Posterior vena cava (tissue), 2 donors: ENCODE data around the gene HAAO. TPM values are rescaled to one million over a fixed set of nuclear protein-coding genes. Genes with fewer than 3 reads are reported as not detected.

ENCODE experiments used
- DNase-seq: peaks from one replicate; pipeline ENCODE4 v3.0.0-alpha.2; 2020; ENCODE audit warnings: low spot score
- intact Hi-C, 2 donors: fragments of 100-400 bp; cut with DNase I; formaldehyde crosslinking; loops; one replicate each; pipeline versions ENCODE4 v1.14.1 to v1.14.2; 2022 to 2023
- total RNA-seq, 2 donors: library from RNA; stranded (reverse); fragmentation: NEBNext Ultra II Directional; extraction: Animal tissue kit (Norgen Biotek cat#: 25700); gene quantifications; one replicate each; pipeline ENCODE4 v1.2.1, GENCODE V29; 2021
- donor health status: DM: yes; HTN: yes; CAD: no.
- donor health status: DM: yes; HTN: yes; CAD: no.

HAAO gene
- total RNA-seq, 2 donors from 2014 or later = 5.1 to 15.0 TPM

DNA sequence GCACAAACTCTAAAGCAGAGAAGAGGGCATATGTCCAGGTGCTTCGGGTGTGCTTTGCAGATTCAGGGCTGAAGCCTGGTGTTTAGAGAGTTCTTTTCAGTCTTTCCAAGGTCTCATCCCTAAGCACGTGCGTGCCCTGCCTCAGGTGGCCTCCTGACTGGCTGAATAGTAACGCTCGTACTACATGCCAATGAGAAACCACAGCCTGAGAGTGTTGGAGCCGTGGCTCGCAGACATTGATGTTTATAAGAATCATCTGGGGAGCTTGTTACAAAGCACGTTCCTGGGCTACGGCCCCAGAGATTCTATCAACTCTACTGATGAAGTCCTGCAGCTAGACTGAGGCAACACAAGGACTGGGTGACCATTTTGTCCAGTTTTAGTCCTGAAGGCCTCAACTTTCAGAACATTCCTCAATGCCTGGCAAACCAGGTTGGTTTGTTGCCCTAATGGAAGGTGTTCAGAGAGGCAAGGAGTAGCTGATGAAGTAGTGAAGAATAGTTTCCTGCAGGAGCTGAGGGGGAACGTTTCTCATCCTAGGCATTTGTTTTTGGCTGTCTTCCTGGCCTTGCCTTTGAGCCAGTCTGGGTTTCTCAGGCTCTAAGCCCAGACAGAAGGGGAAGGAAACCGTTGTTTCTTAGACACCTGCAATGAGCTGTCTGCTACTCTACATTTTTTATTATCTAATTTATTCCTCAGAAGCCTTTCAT lies 31.5 kb upstream of the HAAO start:
- DNase-seq = no peak
- intact Hi-C loops = loop anchor here in 1 of 2 donors (10.0 kb wide), 1 partner anchor 751 kb away; no protein-coding TSS in a partner anchor

DNA sequence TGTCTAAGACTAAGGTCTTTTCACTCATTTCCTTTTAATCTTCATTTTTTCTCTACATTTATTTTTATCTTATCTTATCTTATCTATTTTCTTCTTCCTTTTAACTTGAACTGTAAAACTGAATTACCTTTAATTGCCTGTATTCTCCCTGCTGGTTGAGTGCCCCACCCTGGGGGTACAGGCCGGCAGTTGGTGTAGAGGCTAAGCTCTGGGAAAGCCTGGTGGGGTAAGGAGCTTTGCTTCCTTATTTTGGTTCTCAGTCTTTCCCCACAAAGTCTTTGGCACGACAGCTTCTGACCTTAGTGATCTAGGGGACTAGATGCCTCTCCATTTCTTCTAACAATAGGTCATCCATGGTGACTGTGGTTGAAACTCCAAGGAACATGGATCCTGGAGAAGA lies 26.8 kb upstream of the HAAO start:
- no peak for DNase-seq
- intact Hi-C loops = no loop called here

DNA sequence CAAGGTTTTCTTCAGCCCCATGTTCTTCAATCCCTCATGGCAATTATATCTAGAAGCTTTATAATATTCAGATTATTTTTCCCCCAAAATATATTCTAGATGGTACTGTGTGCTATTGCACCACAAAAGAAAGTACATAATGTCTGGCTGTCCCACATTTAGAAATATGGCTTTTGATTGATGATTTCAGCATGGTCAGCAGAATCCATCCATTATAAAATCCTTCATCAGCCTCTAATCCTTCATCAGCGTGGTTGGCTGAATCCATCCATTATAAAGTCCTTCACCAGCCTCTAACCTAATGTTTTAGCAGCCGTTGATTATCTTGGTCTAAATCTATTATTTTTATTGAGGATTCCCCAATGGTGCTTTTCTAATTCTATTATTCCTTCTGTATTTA lies 23.3 kb upstream of the HAAO start:
- DNase-seq = no peak
- intact Hi-C loops = no loop called here

GRCh38 chr2:42813763-42814162 lies 21.4 kb upstream of the HAAO start:
- no peak for DNase-seq
- intact Hi-C loops = no loop called here

GRCh38 chr2:42812899-42813479 lies 20.6 kb upstream of the HAAO start:
- DNase-seq = no peak
- intact Hi-C loops = no loop called here

DNA sequence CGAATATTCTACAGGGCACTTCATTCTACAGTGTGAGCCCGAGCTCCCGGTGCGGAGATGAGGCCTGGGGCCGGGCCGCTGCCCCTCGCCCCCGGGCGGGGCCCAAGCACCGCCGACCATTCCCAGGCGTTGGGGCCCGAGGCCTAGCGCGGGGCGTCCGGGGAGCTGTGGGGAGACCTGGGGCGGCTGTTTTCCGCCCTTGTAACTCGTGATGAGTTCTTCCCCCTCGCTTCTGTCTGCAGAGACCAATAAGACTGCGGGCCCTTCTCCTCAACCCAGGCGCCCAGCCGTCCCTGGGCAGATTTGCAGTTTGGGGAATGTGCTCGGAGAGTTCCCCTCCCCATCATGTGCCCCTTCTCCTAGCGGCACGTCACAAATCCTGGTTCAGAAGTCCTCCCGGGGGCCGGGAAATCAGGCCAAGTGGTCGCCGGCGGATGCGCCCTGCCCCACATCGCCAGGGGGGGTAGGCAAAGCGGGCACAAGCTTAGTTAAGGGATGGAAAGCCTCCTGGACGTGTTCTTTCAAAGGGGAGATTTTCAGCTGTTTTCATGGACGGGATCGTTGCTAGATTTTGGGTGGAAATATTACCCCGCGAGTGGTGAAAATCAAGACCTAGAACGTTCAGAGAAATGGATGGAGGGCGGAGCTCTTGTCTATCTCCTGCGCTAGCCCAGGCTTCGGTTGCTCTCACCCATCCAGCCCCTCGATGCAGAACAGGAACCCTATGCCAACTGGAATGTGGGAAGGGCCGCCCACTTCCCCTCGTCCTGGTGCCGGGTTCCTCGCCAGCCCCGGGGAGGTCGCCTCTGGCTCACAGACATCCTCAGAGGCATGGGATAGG lies 18.8 kb upstream of the HAAO start:
- peak; percentile 89 for DNase-seq
- intact Hi-C loops = no loop called here

- intact Hi-C loops = no loop called here
Observed at GRCh38 chr2:42810121-42810970, 18.0 kb upstream of the HAAO start.

DNA sequence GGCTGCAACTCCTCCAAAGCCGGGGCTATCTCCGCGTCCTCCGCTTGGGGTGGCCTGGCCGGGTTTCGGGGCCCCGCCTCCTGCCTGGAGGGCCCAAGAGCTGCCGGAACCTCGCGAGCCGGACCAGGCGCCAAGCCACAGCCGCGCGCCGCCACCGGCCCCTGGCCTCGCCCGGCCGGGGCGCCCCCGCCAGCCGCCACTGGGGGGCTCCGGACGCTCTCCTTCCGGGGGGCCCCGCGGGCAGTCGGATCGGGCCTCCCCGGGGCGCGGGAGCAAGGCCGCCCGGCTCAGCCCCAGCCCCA lies 17.4 kb upstream of the HAAO start:
- intact Hi-C loops = no loop called here
- peak; percentile 95 for DNase-seq

More at GRCh38 chr2:42810121-42810970, 18.0 kb upstream of the HAAO start:
- peak; percentile 98 for DNase-seq

GRCh38 chr2:42809131-42809818 lies 16.9 kb upstream of the HAAO start:
- DNase-seq = no peak
- intact Hi-C loops = no loop called here

DNA sequence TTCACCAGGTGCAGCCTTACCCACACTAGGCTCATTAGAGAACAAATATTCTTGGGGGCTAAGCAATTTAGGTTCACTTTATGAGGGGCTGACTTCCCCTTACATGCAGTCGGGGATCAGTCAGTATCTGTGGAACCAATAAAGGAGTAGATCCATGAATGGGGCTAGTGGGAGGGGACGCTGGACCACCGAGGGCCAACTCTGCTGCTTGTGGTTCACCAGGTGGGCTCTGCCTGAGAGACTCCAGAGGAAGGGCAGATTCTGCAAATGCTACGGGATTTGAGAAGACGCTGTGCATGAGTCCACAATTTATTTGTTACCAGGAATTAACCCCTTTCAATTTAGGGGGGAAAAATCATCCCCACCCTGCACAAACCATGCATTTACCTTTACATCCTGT lies 15.9 kb upstream of the HAAO start:
- intact Hi-C loops = no loop called here
- no peak for DNase-seq

- DNase-seq = no peak
- intact Hi-C loops = no loop called here
Observed at GRCh38 chr2:42806786-42807185, 14.4 kb upstream of the HAAO start.

DNA sequence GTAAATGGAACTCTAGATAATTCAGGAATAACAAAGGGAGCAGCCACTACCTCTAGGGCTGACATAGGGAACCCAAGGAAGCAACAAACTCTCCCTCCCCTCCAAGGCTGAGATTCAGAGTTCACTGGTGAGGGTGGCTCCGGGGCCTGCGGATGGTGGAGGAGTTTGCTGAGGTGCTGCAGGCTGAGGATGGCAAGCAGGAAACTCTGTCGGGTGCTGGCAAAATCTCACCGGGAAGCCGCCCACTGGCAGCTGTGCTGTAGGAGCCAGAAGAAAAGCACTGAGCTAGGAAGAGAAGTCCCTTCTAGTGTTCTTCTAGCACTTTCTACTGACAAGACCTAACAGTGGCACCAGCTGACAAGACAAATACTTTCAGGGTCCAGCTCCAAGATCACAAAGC lies 12.5 kb upstream of the HAAO start:
- no peak for DNase-seq
- intact Hi-C loops = no loop called here

GRCh38 chr2:42804338-42804737 lies 12.0 kb upstream of the HAAO start:
- intact Hi-C loops = no loop called here
- DNase-seq = no peak

GRCh38 chr2:42802150-42802549 lies 9.8 kb upstream of the HAAO start:
- no peak for DNase-seq
- intact Hi-C loops = no loop called here

DNA sequence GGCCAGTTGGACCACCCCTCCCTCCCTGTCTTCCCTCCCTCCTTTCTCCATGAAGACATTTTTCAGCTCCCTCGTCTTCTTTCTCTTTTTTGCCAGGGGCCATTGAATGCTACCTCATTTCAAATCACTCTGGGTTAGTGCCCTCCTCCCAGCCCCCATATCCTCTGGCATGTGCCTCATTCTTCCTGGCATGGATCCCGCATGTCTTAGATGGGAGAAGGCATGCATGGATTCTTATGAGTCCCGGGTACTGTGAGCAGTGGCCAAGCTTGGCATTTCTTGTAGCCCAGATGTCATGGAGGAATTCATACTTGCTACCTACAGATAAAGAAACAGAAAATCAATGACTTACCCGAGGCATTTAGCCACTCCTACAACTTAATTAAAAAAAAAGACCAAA lies 9.0 kb upstream of the HAAO start:
- no peak for DNase-seq
- intact Hi-C loops = loop anchor here in 1 of 2 donors (1.0 kb wide), 1 partner anchor 29 kb away; no protein-coding TSS in a partner anchor

DNA sequence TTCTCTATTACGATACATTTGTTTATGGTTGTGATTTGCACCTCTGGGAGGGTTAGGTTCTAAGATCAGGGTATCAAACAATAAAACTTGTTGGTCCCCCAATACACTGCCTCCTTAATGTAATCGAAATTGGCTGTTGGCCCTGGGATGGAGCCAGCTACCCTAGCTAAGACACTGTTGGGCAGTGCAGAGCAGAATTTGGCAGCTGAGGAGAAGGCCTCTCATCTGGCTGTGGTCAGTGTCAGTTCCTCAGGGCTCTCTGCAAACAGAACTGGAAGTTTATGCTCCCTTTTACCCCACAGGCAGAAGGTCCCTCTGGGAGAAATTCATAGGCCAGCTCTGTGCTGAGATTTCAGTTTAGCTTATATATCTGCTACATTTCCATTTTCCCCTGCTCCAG lies 8.6 kb upstream of the HAAO start:
- intact Hi-C loops = loop anchor here in 1 of 2 donors (1.0 kb wide), 1 partner anchor 29 kb away; no protein-coding TSS in a partner anchor
- DNase-seq = no peak

DNA sequence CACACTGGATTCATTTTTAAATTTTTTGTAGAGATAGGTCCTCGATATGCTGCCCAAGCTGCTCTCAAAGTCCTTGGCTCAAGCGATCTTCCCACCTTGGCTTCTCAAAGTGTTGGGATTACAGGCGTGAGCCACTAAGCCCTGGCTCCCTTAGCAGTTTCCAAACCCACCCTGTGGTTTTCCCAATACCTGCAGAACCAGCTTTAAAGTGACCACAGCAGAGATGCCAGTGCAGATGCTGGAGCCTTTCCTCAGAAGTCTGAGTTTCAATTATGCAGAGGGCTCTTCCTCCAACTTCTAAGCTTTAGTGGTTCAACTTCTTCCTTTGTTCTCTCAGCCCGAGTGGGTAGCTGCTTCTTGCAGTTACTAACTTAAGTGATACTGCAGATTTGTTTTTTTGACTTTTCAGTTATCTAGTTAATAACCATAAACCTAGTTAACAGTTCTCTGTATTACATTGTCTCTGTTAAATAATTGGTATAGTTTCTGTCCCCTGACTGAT lies 8.1 kb upstream of the HAAO start:
- intact Hi-C loops = no loop called here
- no peak for DNase-seq

DNA sequence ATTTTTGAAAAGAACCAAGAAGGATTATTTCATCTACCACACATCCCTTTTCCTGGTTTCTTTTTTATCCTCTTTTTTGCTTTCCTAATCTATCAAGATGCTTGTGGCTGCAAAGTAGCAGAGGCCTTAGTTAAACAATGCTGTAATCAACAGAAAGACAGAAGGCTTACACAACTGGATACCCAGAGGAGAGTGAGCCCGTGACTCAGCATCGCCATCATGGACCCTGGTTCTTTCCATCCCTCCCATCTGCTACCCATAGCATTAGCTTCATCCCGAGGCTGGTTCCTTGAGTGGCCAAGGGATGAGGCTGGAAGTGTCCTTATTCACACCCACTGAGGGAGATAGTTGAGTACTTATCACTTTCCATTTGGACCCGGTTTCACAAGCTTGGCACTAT lies 7.5 kb upstream of the HAAO start:
- intact Hi-C loops = loop anchor here in 1 of 2 donors (10.0 kb wide), 1 partner anchor 75 kb away; no protein-coding TSS in a partner anchor
- no peak for DNase-seq

DNA sequence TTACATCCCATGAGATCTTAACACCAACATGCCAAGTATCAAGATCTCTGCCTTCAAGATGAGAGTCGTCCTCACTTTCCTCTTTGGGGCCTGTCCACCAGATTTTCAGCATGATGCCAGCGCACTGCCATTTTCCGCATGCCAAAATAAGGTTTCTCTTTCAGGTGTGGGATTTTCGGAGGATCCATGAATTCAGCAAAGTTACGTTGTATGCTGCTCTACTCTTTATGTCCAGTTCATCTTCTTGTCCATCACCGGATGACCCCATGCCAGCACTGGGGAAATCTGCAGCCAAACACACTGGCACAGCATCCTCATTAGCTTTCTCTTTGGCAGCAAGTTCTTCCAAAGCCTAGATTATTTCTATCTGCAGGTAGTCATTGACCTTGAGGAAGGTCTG lies 4.9 kb upstream of the HAAO start:
- intact Hi-C loops = loop anchor here in 1 of 2 donors (10.0 kb wide), 1 partner anchor 72 kb away; no protein-coding TSS in a partner anchor

More for the DNA sequence above, 4.9 kb upstream of the HAAO start:
- DNase-seq = no peak
